Right cardiac atrium (tissue), 5 donors: ENCODE data around the gene FITM2. TPM values are rescaled to one million over a fixed set of nuclear protein-coding genes. Genes with fewer than 3 reads are reported as not detected.

ENCODE experiments used
- ATAC-seq, 2 donors: fragments of 200-7000 bp; cut with Tn5 transposase; one replicate each; pipeline versions ENCODE4 v1.8.0 to v1.9.1; 2020; ENCODE audit warnings: moderate library complexity in 2 of 2, mild to moderate bottlenecking in 1 of 2
- DNase-seq, 3 donors: peaks; one replicate each; pipeline ENCODE4 v3.0.0-alpha.2; 2020
- H3K27ac ChIP-seq: one replicate; pipeline ENCODE4 v1.5.1; 2013; ENCODE audit warnings: mild to moderate bottlenecking, low read length, control low read depth, moderate library complexity
- H3K27me3 ChIP-seq: one replicate; pipeline ENCODE4 v1.6.1; 2013; ENCODE audit not compliant: control insufficient read depth, insufficient read depth
- H3K4me1 ChIP-seq: one replicate; pipeline ENCODE4 v1.6.1; 2013; ENCODE audit warnings: low read length; ENCODE audit not compliant: control insufficient read depth, insufficient read depth
- H3K4me3 ChIP-seq: one replicate; pipeline ENCODE4 v1.5.1; 2013; ENCODE audit warnings: low read length, control low read depth
- H3K9me3 ChIP-seq: one replicate; pipeline ENCODE4 v1.6.1; 2013; ENCODE audit warnings: low read length; ENCODE audit not compliant: control insufficient read depth
- WGBS: extraction: QIAGEN DNeasy Blood & Tissue Kit; methylation state at CpG from one replicate; pipeline ENCODE4 v1.1.7; 2013; 5-methylcytosine and 5-hydroxymethylcytosine counted together
- intact Hi-C, 4 donors: fragments of 100-400 bp; cut with DNase I; formaldehyde crosslinking; loops; one replicate each; pipeline versions ENCODE4 v1.11.0 to v1.14.0; 2022 to 2023
- long read RNA-seq, 4 donors: library from polyadenylated mRNA; unstranded; transcript quantifications; one replicate each; pipeline ENCODE4 v2.0.0, GENCODE V29; 2020 to 2021
- polyA plus RNA-seq: library from polyadenylated mRNA; stranded (reverse); fragments of 200-250 nt; gene quantifications from one replicate; pipeline ENCODE4 v1.2.3, GENCODE V29; 2013
- total RNA-seq, 4 donors: library from RNA; stranded (reverse); fragmentation: NEBNext Ultra II Directional; extraction: Animal tissue kit (Norgen Biotek cat#: 25700); gene quantifications; one replicate each; pipeline ENCODE4 v1.2.1, GENCODE V29; 2021
- donor health status: healthy with polysubstance abuse.
- donor health status: DM: no; HTN: yes; CAD: no.
- donor health status: DM: no; HTN: no; CAD: no.
- donor health status: DM: no; HTN: yes; CAD: no; lungs with severe emphysema.
- donor health status: DM: yes; HTN: yes; CAD: no.

FITM2 gene
- 100 to 1,000 TPM; 121 to 150 (median 145) TPM for total RNA-seq
- polyA plus RNA-seq = 57.1 TPM
- long read RNA-seq, donor 1, full-length matches to known transcripts = 8 of 62 reads
- long read RNA-seq, donor 1, partial matches to known transcripts = 0 of 62 reads
- long read RNA-seq, donor 1, other reads (novel, unspliced or antisense) = 54 of 62 reads
- long read RNA-seq, donor 2, full-length matches to known transcripts = 5 of 18 reads
- long read RNA-seq, donor 2, partial matches to known transcripts = 0 of 18 reads
- long read RNA-seq, donor 2, other reads (novel, unspliced or antisense) = 13 of 18 reads
- long read RNA-seq, donor 3, full-length matches to known transcripts = 23 of 115 reads
- long read RNA-seq, donor 3, partial matches to known transcripts = 0 of 115 reads
- long read RNA-seq, donor 3, other reads (novel, unspliced or antisense) = 92 of 115 reads
- long read RNA-seq, donor 4, full-length matches to known transcripts = 3 of 21 reads
- long read RNA-seq, donor 4, partial matches to known transcripts = 0 of 21 reads
- long read RNA-seq, donor 4, other reads (novel, unspliced or antisense) = 18 of 21 reads

GRCh38 chr20:44310664-44311639 is at the start of gene FITM2:
FITM2 (minus strand) TSS chr20:44311202; CDS start chr20:44311148, 54 bp downstream.
- intact Hi-C loops = loop anchor here (1.0 to 2.0 kb wide), 3 partner anchors 94 to 96 kb away; no protein-coding TSS in a partner anchor
- Histone ChIP-seq H3K4me3 (peak within 1 kb of the TSS; percentile 53), H3K27me3 (no peaks in the 10 kb centered on the region), H3K4me1 (peaks cover 4% of the 10 kb centered on the region), H3K9me3 (no peaks in the 10 kb centered on the region), H3K27ac (peak within 1 kb of the TSS; percentile 80)
- DNase-seq (peak; percentile 99 to 100 (median 100)), ATAC-seq (peak; percentile 94 to 95)
- WGBS = 2% methylated on average over 70 of the region's 70 CpGs

GRCh38 chr20:44360221-44360620 is 49.2 kb upstream of the FITM2 start:
- no peak for DNase-seq
- no peak overlapping the region for H3K4me3 ChIP-seq
- ATAC-seq = no peak
- no peaks in the 10 kb centered on the region for H3K9me3 ChIP-seq
- no peaks in the 10 kb centered on the region for H3K27me3 ChIP-seq
- intact Hi-C loops = no loop called here
- no peaks in the 10 kb centered on the region for H3K4me1 ChIP-seq
- no peak overlapping the region for H3K27ac ChIP-seq

- H3K4me3 ChIP-seq = no peak overlapping the region
- H3K9me3 ChIP-seq = no peaks in the 10 kb centered on the region
- no peak for DNase-seq
- no peak for ATAC-seq
- WGBS = 69% methylated on average over 8 of the region's 8 CpGs
- intact Hi-C loops = no loop called here
- no peak overlapping the region for H3K27ac ChIP-seq
- H3K4me1 ChIP-seq = no peaks in the 10 kb centered on the region
- no peaks in the 10 kb centered on the region for H3K27me3 ChIP-seq
Measured at GRCh38 chr20:44358776-44359175, 47.8 kb upstream of the FITM2 start.

- Histone ChIP-seq H3K4me3 (no peak overlapping the region), H3K27me3 (no peaks in the 10 kb centered on the region), H3K4me1 (no peaks in the 10 kb centered on the region), H3K9me3 (no peaks in the 10 kb centered on the region), H3K27ac (no peak overlapping the region)
- ATAC-seq (peak; percentile 61 to 65), DNase-seq (peak; percentile 35 to 71 (median 70))
- intact Hi-C loops = no loop called here
- 32% methylated on average over 4 of the region's 4 CpGs for WGBS
Measured at GRCh38 chr20:44357555-44358125, 46.6 kb upstream of the FITM2 start.

GRCh38 chr20:44357020-44357419 is 46.0 kb upstream of the FITM2 start:
- H3K27me3 ChIP-seq = no peaks in the 10 kb centered on the region
- intact Hi-C loops = no loop called here
- ATAC-seq = peak in 1 of 2 donors; percentile 22
- WGBS = 32% methylated on average over 2 of the region's 2 CpGs
- no peaks in the 10 kb centered on the region for H3K4me1 ChIP-seq
- no peak for DNase-seq
- no peaks in the 10 kb centered on the region for H3K9me3 ChIP-seq
- no peak overlapping the region for H3K4me3 ChIP-seq
- no peak overlapping the region for H3K27ac ChIP-seq

GRCh38 chr20:44356353-44356723 is 45.3 kb upstream of the FITM2 start:
- Histone ChIP-seq H3K27me3 (no peaks in the 10 kb centered on the region), H3K27ac (no peak overlapping the region), H3K9me3 (no peaks in the 10 kb centered on the region), H3K4me1 (no peaks in the 10 kb centered on the region), H3K4me3 (no peak overlapping the region)
- ATAC-seq (peak in 1 of 2 donors; percentile 10), DNase-seq (no peak)
- WGBS = 66% methylated on average over 14 of the region's 14 CpGs
- intact Hi-C loops = no loop called here

GRCh38 chr20:44355498-44356352 is 44.7 kb upstream of the FITM2 start, which contains the start of gene HNF4A:
HNF4A (plus strand) TSS chr20:44355699; CDS start chr20:44355805, 106 bp downstream.
- intact Hi-C loops = no loop called here
- Histone ChIP-seq H3K27ac (no peak within 1 kb of the TSS), H3K4me1 (no peaks in the 10 kb centered on the region), H3K27me3 (no peaks in the 10 kb centered on the region), H3K9me3 (no peaks in the 10 kb centered on the region), H3K4me3 (no peak within 1 kb of the TSS)
- ATAC-seq = peak; percentile 10 to 19
- WGBS = 69% methylated on average over 40 of the region's 40 CpGs
- peak in 2 of 3 donors; percentile 63 to 69 for DNase-seq

- Histone ChIP-seq H3K4me1 (no peaks in the 10 kb centered on the region), H3K4me3 (no peak overlapping the region), H3K27me3 (no peaks in the 10 kb centered on the region), H3K27ac (no peak overlapping the region), H3K9me3 (no peaks in the 10 kb centered on the region)
- intact Hi-C loops = no loop called here
- peak in 1 of 2 donors; percentile 28 for ATAC-seq
- WGBS = 80% methylated on average over 6 of the region's 6 CpGs
- DNase-seq = no peak
Measured at GRCh38 chr20:44354979-44355497, 44.0 kb upstream of the FITM2 start.

- H3K4me3 ChIP-seq = no peak overlapping the region
- H3K9me3 ChIP-seq = no peaks in the 10 kb centered on the region
- DNase-seq (peak in 1 of 3 donors; percentile 51), ATAC-seq (no peak)
- H3K27me3 ChIP-seq = no peaks in the 10 kb centered on the region
- 68% methylated on average over 6 of the region's 6 CpGs for WGBS
- intact Hi-C loops = no loop called here
- H3K4me1 ChIP-seq = no peaks in the 10 kb centered on the region
- no peak overlapping the region for H3K27ac ChIP-seq
Measured at GRCh38 chr20:44350567-44350966, 39.6 kb upstream of the FITM2 start.

- no peaks in the 10 kb centered on the region for H3K4me1 ChIP-seq
- no peak overlapping the region for H3K4me3 ChIP-seq
- H3K9me3 ChIP-seq = no peaks in the 10 kb centered on the region
- ATAC-seq = no peak
- H3K27ac ChIP-seq = no peak overlapping the region
- H3K27me3 ChIP-seq = no peaks in the 10 kb centered on the region
- intact Hi-C loops = no loop called here
- no peak for DNase-seq
- WGBS = 81% methylated on average over 3 of the region's 3 CpGs
Measured at GRCh38 chr20:44349349-44349748, 38.3 kb upstream of the FITM2 start.
